ENCODE data around the gene PLN.
A peak's percentile ranks its signal among the peaks of the same experiment; 100 is the strongest.

PLN gene

DNA sequence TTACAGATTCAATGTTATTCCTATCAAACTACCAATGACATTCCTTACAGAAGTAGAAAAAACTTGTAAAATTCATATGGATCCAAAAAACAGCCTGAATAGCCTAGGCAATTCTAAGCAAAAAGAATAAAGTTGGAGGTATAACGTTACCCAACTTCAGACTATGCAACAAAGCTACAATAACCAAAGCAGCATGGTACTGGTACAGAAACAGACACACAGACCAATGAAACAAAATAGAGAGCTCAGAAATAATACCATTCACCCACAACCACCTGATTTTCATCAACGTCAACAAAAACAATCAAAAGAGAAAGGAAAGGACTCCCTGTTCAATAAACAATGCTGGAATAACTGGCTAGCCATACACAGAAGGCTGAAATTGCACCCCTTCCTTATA is 17.2 kb upstream of the PLN start:
- Histone ChIP-seq H3K4me3 (ENCODE audit: low read depth, low read length) (no peak overlapping the region), H3K9me3 (ENCODE audit: control insufficient read depth, insufficient read depth, low read depth, low read length) (no peaks in the 10 kb centered on the region; the same call in 1 of the 2 replicates), H3K27ac (ENCODE audit: extremely low read depth, low read depth, low read length) (no peak overlapping the region), H3K36me3 (ENCODE audit: control insufficient read depth in 2 of 2, insufficient read depth in 1 of 2, low read length in 2 of 2) (no peaks in the 10 kb centered on the region), H3K4me1 (ENCODE audit: control insufficient read depth, insufficient read depth, low read length) (no peaks in the 10 kb centered on the region)
- no peak for TF ChIP-seq ZBTB11 (tag by site-specific recombination; conservative IDR thresholded peaks at IDR 0.05; ENCODE audit: low read depth)
- TF ChIP-seq KLF7 (tag by site-specific recombination; IDR thresholded peaks at IDR 0.05; ENCODE audit: borderline replicate concordance): no peak
- TF ChIP-seq ZNF24 (tag by site-specific recombination; IDR thresholded peaks at IDR 0.05): no peak
- no peak for TF ChIP-seq ZNF202 (tag by site-specific recombination; IDR thresholded peaks at IDR 0.05; ENCODE audit: borderline replicate concordance)
- no peak for TF ChIP-seq ZNF394 (tag by site-specific recombination; IDR thresholded peaks at IDR 0.05; ENCODE audit: borderline replicate concordance)
- TF ChIP-seq ZNF324 (tag by site-specific recombination; IDR thresholded peaks at IDR 0.05): no peak
- no peak for TF ChIP-seq ZNF138 (tag by site-specific recombination; IDR thresholded peaks at IDR 0.05; ENCODE audit: borderline replicate concordance)
- TF ChIP-seq, protein P1, sequence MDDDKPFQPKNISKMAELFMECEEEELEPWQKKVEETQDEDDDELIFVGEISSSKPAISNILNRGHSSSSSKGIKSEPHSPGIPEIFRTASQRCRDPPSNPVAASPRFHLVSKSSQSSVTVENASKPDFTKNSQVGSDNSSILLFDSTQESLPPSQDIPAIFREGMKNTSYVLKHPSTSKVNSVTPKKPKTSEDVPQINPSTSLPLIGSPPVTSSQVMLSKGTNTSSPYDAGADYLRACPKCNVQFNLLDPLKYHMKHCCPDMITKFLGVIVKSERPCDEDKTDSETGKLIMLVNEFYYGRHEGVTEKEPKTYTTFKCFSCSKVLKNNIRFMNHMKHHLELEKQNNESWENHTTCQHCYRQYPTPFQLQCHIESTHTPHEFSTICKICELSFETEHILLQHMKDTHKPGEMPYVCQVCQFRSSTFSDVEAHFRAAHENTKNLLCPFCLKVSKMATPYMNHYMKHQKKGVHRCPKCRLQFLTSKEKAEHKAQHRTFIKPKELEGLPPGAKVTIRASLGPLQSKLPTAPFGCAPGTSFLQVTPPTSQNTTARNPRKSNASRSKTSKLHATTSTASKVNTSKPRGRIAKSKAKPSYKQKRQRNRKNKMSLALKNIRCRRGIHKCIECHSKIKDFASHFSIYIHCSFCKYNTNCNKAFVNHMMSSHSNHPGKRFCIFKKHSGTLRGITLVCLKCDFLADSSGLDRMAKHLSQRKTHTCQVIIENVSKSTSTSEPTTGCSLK (tag by site-specific recombination; IDR thresholded peaks at IDR 0.05): no peak
- TF ChIP-seq, protein P2, sequence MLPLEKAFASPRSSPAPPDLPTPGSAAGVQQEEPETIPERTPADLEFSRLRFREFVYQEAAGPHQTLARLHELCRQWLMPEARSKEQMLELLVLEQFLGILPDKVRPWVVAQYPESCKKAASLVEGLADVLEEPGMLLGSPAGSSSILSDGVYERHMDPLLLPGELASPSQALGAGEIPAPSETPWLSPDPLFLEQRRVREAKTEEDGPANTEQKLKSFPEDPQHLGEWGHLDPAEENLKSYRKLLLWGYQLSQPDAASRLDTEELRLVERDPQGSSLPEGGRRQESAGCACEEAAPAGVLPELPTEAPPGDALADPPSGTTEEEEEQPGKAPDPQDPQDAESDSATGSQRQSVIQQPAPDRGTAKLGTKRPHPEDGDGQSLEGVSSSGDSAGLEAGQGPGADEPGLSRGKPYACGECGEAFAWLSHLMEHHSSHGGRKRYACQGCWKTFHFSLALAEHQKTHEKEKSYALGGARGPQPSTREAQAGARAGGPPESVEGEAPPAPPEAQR (tag by site-specific recombination; IDR thresholded peaks at IDR 0.05): no peak
- peak; percentile 59; the same call in 1 of the 2 replicates for TF ChIP-seq ZNF280D (tag by site-specific recombination; IDR thresholded peaks at IDR 0.05)
- no peak for TF ChIP-seq ZBTB8A (tag by site-specific recombination; IDR thresholded peaks at IDR 0.05)
- no peak for TF ChIP-seq HOXC10 (CRISPR knock-in tag; IDR thresholded peaks at IDR 0.05)
- TF ChIP-seq ZNF704 (tag by site-specific recombination; IDR thresholded peaks at IDR 0.05): no peak
- TF ChIP-seq YY2 (tag by site-specific recombination; IDR thresholded peaks at IDR 0.05): no peak
- no peak for TF ChIP-seq ZNF140 (tag by site-specific recombination; IDR thresholded peaks at IDR 0.05)
- TF ChIP-seq, protein P3, sequence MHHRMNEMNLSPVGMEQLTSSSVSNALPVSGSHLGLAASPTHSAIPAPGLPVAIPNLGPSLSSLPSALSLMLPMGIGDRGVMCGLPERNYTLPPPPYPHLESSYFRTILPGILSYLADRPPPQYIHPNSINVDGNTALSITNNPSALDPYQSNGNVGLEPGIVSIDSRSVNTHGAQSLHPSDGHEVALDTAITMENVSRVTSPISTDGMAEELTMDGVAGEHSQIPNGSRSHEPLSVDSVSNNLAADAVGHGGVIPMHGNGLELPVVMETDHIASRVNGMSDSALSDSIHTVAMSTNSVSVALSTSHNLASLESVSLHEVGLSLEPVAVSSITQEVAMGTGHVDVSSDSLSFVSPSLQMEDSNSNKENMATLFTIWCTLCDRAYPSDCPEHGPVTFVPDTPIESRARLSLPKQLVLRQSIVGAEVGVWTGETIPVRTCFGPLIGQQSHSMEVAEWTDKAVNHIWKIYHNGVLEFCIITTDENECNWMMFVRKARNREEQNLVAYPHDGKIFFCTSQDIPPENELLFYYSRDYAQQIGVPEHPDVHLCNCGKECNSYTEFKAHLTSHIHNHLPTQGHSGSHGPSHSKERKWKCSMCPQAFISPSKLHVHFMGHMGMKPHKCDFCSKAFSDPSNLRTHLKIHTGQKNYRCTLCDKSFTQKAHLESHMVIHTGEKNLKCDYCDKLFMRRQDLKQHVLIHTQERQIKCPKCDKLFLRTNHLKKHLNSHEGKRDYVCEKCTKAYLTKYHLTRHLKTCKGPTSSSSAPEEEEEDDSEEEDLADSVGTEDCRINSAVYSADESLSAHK (tag by site-specific recombination; IDR thresholded peaks at IDR 0.05): peak; percentile 58; the same call in 1 of the 2 replicates
- TF ChIP-seq ZNF48 (tag by site-specific recombination; IDR thresholded peaks at IDR 0.05): no peak
- no peak for TF ChIP-seq ZNF473 (tag by site-specific recombination; IDR thresholded peaks at IDR 0.05)
- TF ChIP-seq KLF10 (tag by site-specific recombination; IDR thresholded peaks at IDR 0.05): no peak
- TF ChIP-seq SETDB1 (IDR thresholded peaks at IDR 0.05; ENCODE audit: insufficient read length, low read length): peak; percentile 68
- TF ChIP-seq FEZF1 (tag by site-specific recombination; IDR thresholded peaks at IDR 0.05): no peak
- no peak for TF ChIP-seq ZNF600 (tag by site-specific recombination; IDR thresholded peaks at IDR 0.05)
- TF ChIP-seq ZBTB7A (tag by site-specific recombination; IDR thresholded peaks at IDR 0.05; ENCODE audit: low read depth): no peak
- no peak for TF ChIP-seq SALL2 (tag by site-specific recombination; IDR thresholded peaks at IDR 0.05; ENCODE audit: borderline replicate concordance)
- no peak for TF ChIP-seq ZNF433 (tag by site-specific recombination; IDR thresholded peaks at IDR 0.05; ENCODE audit: low read depth)
- ChIA-PET POLR2A (no interaction called here), CTCF (interaction anchor here (0.7 kb wide), 2 partner anchors 555 to 1053 kb away, joined by 3 read pairs; no protein-coding TSS in a partner anchor)
